ENCODE data around the gene GRK7.

The GRK7 gene

GRCh38 chr3:141789281-141789680, 26.1 kb downstream of the GRK7 start:
- no peaks in the 10 kb centered on the region for H4K20me1 ChIP-seq (ENCODE audit: insufficient read depth, low read length)
- no peaks in the 10 kb centered on the region for H3K36me3 ChIP-seq (replicated peaks; ENCODE audit: low read depth, low read length)
- H3K4me3 ChIP-seq (ENCODE audit: low read length): no peak overlapping the region
- H3K79me2 ChIP-seq (ENCODE audit: low read length): no peaks in the 10 kb centered on the region
- no peak overlapping the region for H3K9ac ChIP-seq (ENCODE audit: low read length)
- no peak overlapping the region for H2AFZ ChIP-seq (ENCODE audit: low read depth, low read length)
- H3K9me3 ChIP-seq (ENCODE audit: insufficient read depth, low read length): no peaks in the 10 kb centered on the region
- H3K4me1 ChIP-seq (ENCODE audit: low read length): no peaks in the 10 kb centered on the region
- no peak overlapping the region for H3K4me2 ChIP-seq (ENCODE audit: low read length)
- no peak overlapping the region for H3K27ac ChIP-seq (ENCODE audit: low read length)
- TF ChIP-seq EZH2phosphoT487 (IDR thresholded peaks at IDR 0.05; ENCODE audit: low read depth) (no peak), CTCF (IDR thresholded peaks at IDR 0.05; ENCODE audit: low read depth, low read length) (no peak)
- H3K27me3 ChIP-seq (ENCODE audit: low read depth, low read length): no peaks in the 10 kb centered on the region

DNA sequence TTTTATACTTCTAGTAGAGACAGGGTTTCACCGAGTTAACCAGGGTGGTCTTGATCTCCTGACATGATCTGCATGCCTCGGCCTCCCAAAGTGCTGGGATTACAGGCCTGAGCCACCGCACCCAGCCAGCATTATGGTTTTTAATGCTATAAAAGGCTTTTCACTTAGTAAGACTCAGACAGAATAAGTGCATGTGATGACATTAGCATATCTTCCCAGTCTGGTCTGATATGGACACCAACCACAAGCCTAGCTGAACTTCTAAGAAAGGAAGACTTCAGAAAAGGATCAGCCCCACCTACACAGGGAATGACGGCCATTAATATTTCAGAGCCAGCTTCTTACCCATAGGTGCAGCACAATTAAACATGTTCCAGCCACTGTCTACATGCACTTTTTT, 27.0 kb downstream of the GRK7 start:
- H3K4me1 ChIP-seq (ENCODE audit: low read length): no peaks in the 10 kb centered on the region
- no peaks in the 10 kb centered on the region for H3K79me2 ChIP-seq (ENCODE audit: low read length)
- no peak overlapping the region for H3K27ac ChIP-seq (ENCODE audit: low read length)
- H3K9me3 ChIP-seq (ENCODE audit: insufficient read depth, low read length): no peaks in the 10 kb centered on the region
- H3K36me3 ChIP-seq (replicated peaks; ENCODE audit: low read depth, low read length): no peaks in the 10 kb centered on the region
- no peak overlapping the region for H3K4me3 ChIP-seq (ENCODE audit: low read length)
- TF ChIP-seq CTCF (IDR thresholded peaks at IDR 0.05; ENCODE audit: low read depth, low read length) (no peak), EZH2phosphoT487 (IDR thresholded peaks at IDR 0.05; ENCODE audit: low read depth) (no peak)
- H3K4me2 ChIP-seq (ENCODE audit: low read length): no peak overlapping the region
- H4K20me1 ChIP-seq (ENCODE audit: insufficient read depth, low read length): no peaks in the 10 kb centered on the region
- H2AFZ ChIP-seq (ENCODE audit: low read depth, low read length): no peak overlapping the region
- H3K9ac ChIP-seq (ENCODE audit: low read length): no peak overlapping the region
- no peaks in the 10 kb centered on the region for H3K27me3 ChIP-seq (ENCODE audit: low read depth, low read length)

GRCh38 chr3:141792495-141792894, 29.3 kb downstream of the GRK7 start:
- no peaks in the 10 kb centered on the region for H3K9me3 ChIP-seq (ENCODE audit: insufficient read depth, low read length)
- H3K9ac ChIP-seq (ENCODE audit: low read length): no peak overlapping the region
- H3K36me3 ChIP-seq (replicated peaks; ENCODE audit: low read depth, low read length): no peaks in the 10 kb centered on the region
- H3K79me2 ChIP-seq (ENCODE audit: low read length): no peaks in the 10 kb centered on the region
- no peak overlapping the region for H3K27ac ChIP-seq (ENCODE audit: low read length)
- no peak overlapping the region for H3K4me2 ChIP-seq (ENCODE audit: low read length)
- H2AFZ ChIP-seq (ENCODE audit: low read depth, low read length): no peak overlapping the region
- H3K4me1 ChIP-seq (ENCODE audit: low read length): peaks cover 15% of the 10 kb centered on the region
- TF ChIP-seq EZH2phosphoT487 (IDR thresholded peaks at IDR 0.05; ENCODE audit: low read depth): no peak
- TF ChIP-seq CTCF (IDR thresholded peaks at IDR 0.05; ENCODE audit: low read depth, low read length): no peak
- H4K20me1 ChIP-seq (ENCODE audit: insufficient read depth, low read length): no peaks in the 10 kb centered on the region
- H3K4me3 ChIP-seq (ENCODE audit: low read length): no peak overlapping the region
- no peaks in the 10 kb centered on the region for H3K27me3 ChIP-seq (ENCODE audit: low read depth, low read length)

DNA sequence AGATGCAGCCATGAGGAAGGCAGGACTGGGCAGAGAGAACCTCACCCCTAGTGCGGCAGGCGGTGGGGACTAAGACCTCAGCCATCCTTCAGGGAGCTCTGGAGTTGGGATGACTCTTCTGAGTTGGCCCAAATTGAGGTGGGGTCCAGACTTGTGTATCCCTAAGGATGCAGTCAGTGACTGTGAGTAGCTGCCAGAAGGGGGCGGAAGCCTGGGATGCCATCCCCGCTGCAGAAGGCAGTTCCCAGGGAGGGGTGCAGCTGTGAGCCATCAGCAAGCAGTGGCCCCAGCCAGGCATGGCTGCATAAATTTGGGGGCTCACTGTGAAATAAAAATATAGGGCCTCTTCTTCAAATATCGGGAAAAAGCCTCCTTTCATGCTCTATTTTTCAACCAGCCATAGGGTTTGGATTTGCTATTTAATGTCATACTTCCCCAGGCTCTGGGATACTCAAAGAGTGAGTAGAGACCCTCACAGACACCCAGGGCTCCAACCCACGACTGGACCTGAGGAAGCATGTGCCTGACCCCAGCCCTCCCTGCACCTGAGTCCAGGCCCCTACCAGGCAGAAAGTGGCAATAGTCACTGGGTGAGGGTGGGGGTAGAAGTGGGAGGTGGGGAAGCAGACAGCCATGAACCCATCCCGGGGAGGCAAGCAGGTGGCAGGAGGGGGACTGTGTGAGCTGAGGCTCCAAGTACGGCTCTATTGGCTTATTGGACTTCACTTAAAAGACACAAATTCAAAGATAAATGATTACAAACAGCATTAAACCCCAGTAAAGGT, 30.5 kb downstream of the GRK7 start:
- H3K27ac ChIP-seq (ENCODE audit: low read length): no peak overlapping the region
- H3K4me3 ChIP-seq (ENCODE audit: low read length): no peak overlapping the region
- no peak for TF ChIP-seq CTCF (IDR thresholded peaks at IDR 0.05; ENCODE audit: low read depth, low read length)
- no peak for TF ChIP-seq EZH2phosphoT487 (IDR thresholded peaks at IDR 0.05; ENCODE audit: low read depth)
- H4K20me1 ChIP-seq (ENCODE audit: insufficient read depth, low read length): no peaks in the 10 kb centered on the region
- H3K9me3 ChIP-seq (ENCODE audit: insufficient read depth, low read length): no peaks in the 10 kb centered on the region
- H3K27me3 ChIP-seq (ENCODE audit: low read depth, low read length): no peaks in the 10 kb centered on the region
- H3K4me1 ChIP-seq (ENCODE audit: low read length): peaks cover 15% of the 10 kb centered on the region
- no peaks in the 10 kb centered on the region for H3K36me3 ChIP-seq (replicated peaks; ENCODE audit: low read depth, low read length)
- no peak overlapping the region for H2AFZ ChIP-seq (ENCODE audit: low read depth, low read length)
- H3K4me2 ChIP-seq (ENCODE audit: low read length): no peak overlapping the region
- no peaks in the 10 kb centered on the region for H3K79me2 ChIP-seq (ENCODE audit: low read length)
- no peak overlapping the region for H3K9ac ChIP-seq (ENCODE audit: low read length)
